CD4-positive, alpha-beta T cell (primary cell): ENCODE data around the gene ZC3H13. TPM values are rescaled to one million over a fixed set of nuclear protein-coding genes. Genes with fewer than 3 reads are reported as not detected.

ENCODE experiments used
- ATAC-seq: fragments of 200-7000 bp; cut with Tn5 transposase; one replicate; pipeline ENCODE4 v1.10.0; 2022; ENCODE audit warnings: mild to moderate bottlenecking; ENCODE audit not compliant: poor library complexity
- CTCF ChIA-PET: fragments of 350-600 bp; sonication (Branson Sonifier 250); formaldehyde crosslinking; loops from one replicate; lab custom pipeline; 2021; ENCODE audit warnings: antibody characterized with exemption, inconsistent platforms; lab: Charles Lee
- POLR2A ChIA-PET: fragments of 350-600 bp; sonication (Branson Sonifier 250); formaldehyde crosslinking; loops from one replicate; lab custom pipeline; 2021; ENCODE audit warnings: antibody characterized with exemption, inconsistent platforms; lab: Charles Lee
- DNase-seq, 14 experiments: peaks; one replicate each; pipeline ENCODE4 v3.0.0-alpha.2; 2013 to 2020; ENCODE audit warnings: mixed read lengths in 2 of 14
- H3K27ac ChIP-seq, 2 donors: one replicate each; pipeline versions ENCODE4 v1.5.1 to v1.7.0; 2013; ENCODE audit warnings: low read length in 2 of 2, low read depth in 1 of 2, mild to moderate bottlenecking in 1 of 2
- H3K27me3 ChIP-seq, 2 experiments: 1 replicate in 1 of 2; 2 replicates in 1 of 2; pipeline versions ENCODE4 v1.6.1 to v1.7.0; 2013; ENCODE audit warnings: low read length in 2 of 2, control low read depth in 1 of 2, mild to moderate bottlenecking in 1 of 2, moderate library complexity in 1 of 2; ENCODE audit not compliant: insufficient read depth in 2 of 2, control insufficient read depth in 1 of 2
- H3K36me3 ChIP-seq: one replicate; pipeline ENCODE4 v1.6.1; 2013; ENCODE audit warnings: low read length, control low read depth; ENCODE audit not compliant: insufficient read depth
- H3K4me1 ChIP-seq: one replicate; pipeline ENCODE4 v1.6.1; 2013; ENCODE audit warnings: low read length, control low read depth; ENCODE audit not compliant: insufficient read depth
- H3K4me3 ChIP-seq: one replicate; pipeline ENCODE4 v1.5.1; 2013; ENCODE audit warnings: mild to moderate bottlenecking, low read length, moderate library complexity
- H3K9me3 ChIP-seq, 2 experiments: 1 replicate in 1 of 2; 2 replicates in 1 of 2; pipeline versions ENCODE4 v1.6.1 to v1.7.0; 2013; ENCODE audit warnings: low read length in 2 of 2, mild to moderate bottlenecking in 2 of 2, control low read depth in 1 of 2, moderate library complexity in 1 of 2; ENCODE audit not compliant: control insufficient read depth in 1 of 2, insufficient read depth in 1 of 2
- H3K27ac Mint-ChIP-seq: one replicate; pipeline ENCODE4 v1.8.0; 2020; ENCODE audit warnings: mixed read lengths
- H3K27me3 Mint-ChIP-seq: one replicate; pipeline ENCODE4 v1.8.0; 2021; ENCODE audit warnings: mixed read lengths
- H3K36me3 Mint-ChIP-seq: one replicate; pipeline ENCODE4 v1.8.0; 2021; ENCODE audit warnings: low read depth, mixed read lengths
- H3K4me1 Mint-ChIP-seq: one replicate; pipeline ENCODE4 v1.8.0; 2021; ENCODE audit warnings: low read depth, mixed read lengths
- H3K4me3 Mint-ChIP-seq: one replicate; pipeline ENCODE4 v1.8.0; 2020; ENCODE audit warnings: mild to moderate bottlenecking, mixed read lengths
- H3K9me3 Mint-ChIP-seq: one replicate; pipeline ENCODE4 v1.8.0; 2020; ENCODE audit warnings: mixed read lengths
- intact Hi-C, 2 experiments: fragments of 100-400 bp; cut with DNase I in 1 of 2; cut with micrococcal nuclease in 1 of 2; formaldehyde crosslinking; loops; one replicate each; pipeline versions ENCODE4 v1.15.1 to v1.9.0; 2023 to 2025; cut with DNase I, micrococcal nuclease
- total RNA-seq, 174 experiments: library from RNA in 2 of 174; stranded (reverse) in 2 of 174; gene quantifications; one replicate each; pipeline ENCODE4 v1.2.3 and lab custom pipeline; 2021 to 2026
- TF ChIP-seq, protein P1 (sequence below): fragments of 200-600 bp; IDR thresholded peaks from one replicate; pipeline ENCODE4 v1.8.0; 2022; ENCODE audit warnings: antibody characterized with exemption, mild to moderate bottlenecking

Gene ZC3H13
- total RNA-seq, 2 experiments from 2014 or later: 36.5 to 43.8 TPM

DNA sequence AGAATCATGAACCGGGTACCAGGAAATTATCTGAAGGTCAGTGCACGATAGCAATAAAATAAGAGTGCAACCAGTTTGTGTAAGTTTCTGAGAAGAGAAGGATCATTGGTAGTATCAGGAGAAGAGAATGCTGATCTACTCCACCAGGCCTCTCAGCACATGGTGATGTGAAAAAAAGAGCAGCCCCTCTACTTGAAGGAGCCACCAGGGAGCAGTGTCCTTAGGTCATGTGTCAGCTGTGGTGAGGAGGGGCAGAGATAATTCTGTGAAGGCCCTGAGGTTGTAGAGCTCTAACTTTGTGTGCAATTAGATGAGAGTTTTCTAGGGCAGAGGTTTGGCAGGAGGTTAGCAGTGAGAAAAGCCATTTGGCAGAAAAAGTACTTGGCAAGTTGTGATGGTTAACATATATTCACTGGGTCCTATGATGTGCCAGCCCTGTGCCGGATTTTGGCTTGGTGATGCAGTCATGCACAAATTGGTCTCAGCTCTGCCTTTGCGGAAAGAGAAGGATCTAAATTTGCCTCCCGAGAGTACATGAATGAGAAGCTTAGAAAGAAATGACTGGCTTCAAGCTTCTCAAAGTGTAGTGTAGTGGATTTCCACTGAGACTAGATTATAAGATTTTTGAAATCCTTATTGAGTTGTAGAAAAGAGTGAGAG lies 19.2 kb upstream of the ZC3H13 start:
- ChIA-PET CTCF (interaction anchor here (0.9 to 1.0 kb wide), 3 partner anchors 10 to 55 kb away, joined by 3 to 4 read pairs (median 4); no protein-coding TSS in a partner anchor), POLR2A (no interaction called here)
- H3K36me3 Mint-ChIP-seq: no peaks in the 10 kb centered on the region
- Histone ChIP-seq H3K9me3 (no peaks in the 10 kb centered on the region), H3K27me3 (no peaks in the 10 kb centered on the region), H3K36me3 (no peaks in the 10 kb centered on the region), H3K27ac (no peak overlapping the region), H3K4me1 (no peaks in the 10 kb centered on the region), H3K4me3 (no peak overlapping the region)
- H3K4me1 Mint-ChIP-seq: no peaks in the 10 kb centered on the region
- no peak overlapping the region for H3K27ac Mint-ChIP-seq
- ATAC-seq: no peak
- TF ChIP-seq, protein P1, sequence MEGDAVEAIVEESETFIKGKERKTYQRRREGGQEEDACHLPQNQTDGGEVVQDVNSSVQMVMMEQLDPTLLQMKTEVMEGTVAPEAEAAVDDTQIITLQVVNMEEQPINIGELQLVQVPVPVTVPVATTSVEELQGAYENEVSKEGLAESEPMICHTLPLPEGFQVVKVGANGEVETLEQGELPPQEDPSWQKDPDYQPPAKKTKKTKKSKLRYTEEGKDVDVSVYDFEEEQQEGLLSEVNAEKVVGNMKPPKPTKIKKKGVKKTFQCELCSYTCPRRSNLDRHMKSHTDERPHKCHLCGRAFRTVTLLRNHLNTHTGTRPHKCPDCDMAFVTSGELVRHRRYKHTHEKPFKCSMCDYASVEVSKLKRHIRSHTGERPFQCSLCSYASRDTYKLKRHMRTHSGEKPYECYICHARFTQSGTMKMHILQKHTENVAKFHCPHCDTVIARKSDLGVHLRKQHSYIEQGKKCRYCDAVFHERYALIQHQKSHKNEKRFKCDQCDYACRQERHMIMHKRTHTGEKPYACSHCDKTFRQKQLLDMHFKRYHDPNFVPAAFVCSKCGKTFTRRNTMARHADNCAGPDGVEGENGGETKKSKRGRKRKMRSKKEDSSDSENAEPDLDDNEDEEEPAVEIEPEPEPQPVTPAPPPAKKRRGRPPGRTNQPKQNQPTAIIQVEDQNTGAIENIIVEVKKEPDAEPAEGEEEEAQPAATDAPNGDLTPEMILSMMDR: no peak
- peaks cover 4% of the 10 kb centered on the region for H3K27me3 Mint-ChIP-seq
- H3K9me3 Mint-ChIP-seq: no peaks in the 10 kb centered on the region
- intact Hi-C loops: no loop called here
- peak in 3 of 14 experiments; percentile 7 to 19 (median 19) for DNase-seq
- no peak overlapping the region for H3K4me3 Mint-ChIP-seq

DNA sequence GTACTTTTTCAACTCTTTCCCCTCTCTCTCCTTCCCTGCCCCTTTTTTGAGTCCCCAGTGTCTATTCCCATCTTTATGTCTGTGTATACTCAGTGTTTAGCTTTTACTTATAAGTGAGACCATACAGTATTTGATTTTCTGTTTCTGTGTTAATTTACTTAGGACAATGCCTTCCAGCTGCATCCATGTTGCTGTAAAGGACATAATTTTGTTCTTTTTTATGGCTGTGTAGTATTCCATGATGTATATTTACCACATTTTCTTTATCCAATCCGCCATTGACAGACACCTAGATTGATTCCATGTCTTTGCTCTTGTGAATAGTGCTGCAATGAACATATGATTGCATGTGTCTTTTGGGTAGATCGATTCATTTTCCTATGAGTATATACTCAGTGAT lies 10.7 kb upstream of the ZC3H13 start:
- CTCF ChIA-PET: interaction anchor here (1.0 kb wide), 1 partner anchor 11 kb away, joined by 5 read pairs; the partner anchor contains the start of gene ZC3H13
- no peak overlapping the region for H3K4me3 ChIP-seq
- no peaks in the 10 kb centered on the region for H3K36me3 Mint-ChIP-seq

DNA sequence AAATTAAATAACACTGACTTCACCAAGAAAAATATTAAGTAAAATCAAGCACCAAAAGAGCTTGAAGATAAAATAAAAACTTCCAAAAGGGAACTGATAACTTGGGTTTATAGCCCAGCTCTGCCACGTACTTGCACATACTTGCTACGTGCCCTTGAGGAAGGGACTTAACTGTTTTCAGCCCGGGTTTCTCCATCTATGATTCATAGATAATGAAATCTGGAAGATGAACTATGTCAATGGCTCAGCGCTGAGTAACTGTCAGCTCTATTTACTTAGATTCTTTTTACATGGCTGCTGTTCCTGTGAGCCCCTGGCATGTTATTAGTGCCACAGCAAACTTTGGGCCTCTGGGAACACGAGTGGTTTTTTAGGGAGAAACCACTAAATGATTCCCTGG lies 9.6 kb upstream of the ZC3H13 start:
- intact Hi-C loops: no loop called here
- ATAC-seq: no peak
- POLR2A ChIA-PET: interaction anchor here (1.0 kb wide), 1 partner anchor 10 kb away, joined by 6 read pairs; the partner anchor contains the start of gene ZC3H13
- Histone ChIP-seq H3K27ac (no peak overlapping the region), H3K4me3 (no peak overlapping the region), H3K27me3 (no peaks in the 10 kb centered on the region), H3K4me1 (no peaks in the 10 kb centered on the region), H3K9me3 (no peaks in the 10 kb centered on the region), H3K36me3 (no peaks in the 10 kb centered on the region)
- peak in 1 of 14 experiments; percentile 12 for DNase-seq
- H3K9me3 Mint-ChIP-seq: no peaks in the 10 kb centered on the region
- no peaks in the 10 kb centered on the region for H3K4me1 Mint-ChIP-seq
- CTCF ChIA-PET: interaction anchor here (1.0 kb wide), 1 partner anchor 10 kb away, joined by 5 read pairs; the partner anchor contains the start of gene ZC3H13
- no peaks in the 10 kb centered on the region for H3K36me3 Mint-ChIP-seq
- peaks cover 6% of the 10 kb centered on the region for H3K27me3 Mint-ChIP-seq
- H3K27ac Mint-ChIP-seq: no peak overlapping the region
- TF ChIP-seq, protein P1: no peak
- H3K4me3 Mint-ChIP-seq: no peak overlapping the region

More for the DNA sequence above, 10.7 kb upstream of the ZC3H13 start:
- TF ChIP-seq, protein P1: no peak
- Mint-ChIP-seq H3K9me3 (no peaks in the 10 kb centered on the region), H3K4me3 (no peak overlapping the region), H3K27me3 (peaks cover 10% of the 10 kb centered on the region), H3K4me1 (no peaks in the 10 kb centered on the region), H3K27ac (no peak overlapping the region)
- DNase-seq (no peak), ATAC-seq (no peak)
- Histone ChIP-seq H3K27ac (no peak overlapping the region), H3K36me3 (no peaks in the 10 kb centered on the region), H3K9me3 (no peaks in the 10 kb centered on the region), H3K4me1 (no peaks in the 10 kb centered on the region), H3K27me3 (no peaks in the 10 kb centered on the region)
- intact Hi-C loops: no loop called here
- POLR2A ChIA-PET: no interaction called here
